HepG2 (cell line): ENCODE results near the gene GDI1. TPM values are rescaled to one million over a fixed set of nuclear protein-coding genes. Genes with fewer than 3 reads are reported as not detected.

Source experiments
- ATAC-seq: fragments of 200-7000 bp; cut with Tn5 transposase; 3 replicates; pipeline ENCODE4 v1.9.1; 2020; ENCODE audit warnings: mild to moderate bottlenecking, moderate library complexity
- BruUV-seq: library from RNA; stranded (reverse); fragments of 400-500 nt; replicated peaks from 2 replicates; lab custom pipeline; 2021; lab: Mats Ljungman, UMichigan
- CTCF ChIA-PET: fragments of 300-600 bp; formaldehyde crosslinking; extraction: SDS; loops from one replicate; lab custom pipeline; 2021; ENCODE audit warnings: low total read pairs, inconsistent platforms, low intra/inter-chr PET ratio; lab: Yijun Ruan, JAX
- POLR2A ChIA-PET: fragments of 350-600 bp; sonication (Branson Sonifier 250); formaldehyde crosslinking; loops from one replicate; lab custom pipeline; 2020; ENCODE audit warnings: antibody characterized with exemption, inconsistent platforms; lab: Yijun Ruan, JAX
- DNase-seq: peaks from one replicate; pipeline ENCODE4 v3.0.0-alpha.2; 2015; ENCODE audit warnings: low spot score
- FAIRE-seq: peaks from 3 replicates; lab custom pipeline; 2011; peaks lifted over from hg19 to GRCh38; lab: Jason Lieb, UNC
- H2AFZ ChIP-seq: one replicate; pipeline ENCODE4 v1.6.1; 2011; ENCODE audit warnings: low read length, inconsistent platforms
- H3K27ac ChIP-seq: fragments of 300-600 bp; 3 replicates; pipeline ENCODE4 v1.8.0; 2011; ENCODE audit warnings: mixed run types, mild to moderate bottlenecking, mixed read lengths, low read length, inconsistent platforms; ENCODE audit not compliant: insufficient read depth; ENCODE audit errors: extremely low read length
- H3K27me3 ChIP-seq, 2 experiments: fragments of 200-600 bp in 1 of 2; 2 replicates in 1 of 2; 3 replicates in 1 of 2; pipeline versions ENCODE4 v1.6.0 to v1.8.0; 2011; ENCODE audit warnings: low read length in 2 of 2, mild to moderate bottlenecking in 2 of 2, moderate library complexity in 2 of 2, inconsistent platforms in 1 of 2; ENCODE audit not compliant: insufficient read depth in 2 of 2, control insufficient read depth in 1 of 2
- H3K36me3 ChIP-seq, 2 experiments: fragments of 200-600 bp in 1 of 2; replicated peaks in 1 of 2; 2 replicates in 1 of 2; 3 replicates in 1 of 2; pipeline versions ENCODE4 v1.5.1 to v1.8.0; 2011; ENCODE audit warnings: low read length in 2 of 2, inconsistent platforms in 1 of 2; ENCODE audit not compliant: insufficient read depth in 2 of 2, control insufficient read depth in 1 of 2
- H3K4me1 ChIP-seq: 2 replicates; pipeline ENCODE4 v1.5.1; 2012; ENCODE audit warnings: low read length, inconsistent platforms; ENCODE audit not compliant: insufficient read depth
- H3K4me2 ChIP-seq: 2 replicates; pipeline ENCODE4 v1.6.0; 2011; ENCODE audit warnings: low read depth, low read length, inconsistent platforms
- H3K4me3 ChIP-seq, 3 experiments: fragments of 200-600 bp in 1 of 3; sonication (generic), shearing (Covaris generic) in 1 of 3; replicated peaks in 1 of 3; 2 replicates each; pipeline ENCODE4 v1.5.1; 2011 to 2016; ENCODE audit warnings: low read length in 3 of 3, inconsistent platforms in 2 of 3, low read depth in 2 of 3, mild to moderate bottlenecking in 2 of 3, control low read depth in 1 of 3, mixed read lengths in 1 of 3; ENCODE audit not compliant: insufficient read depth in 1 of 3
- H3K79me2 ChIP-seq: one replicate; pipeline ENCODE4 v1.6.1; 2011; ENCODE audit warnings: low read length, inconsistent platforms; ENCODE audit not compliant: insufficient read depth
- H3K9ac ChIP-seq: 2 replicates; pipeline ENCODE4 v1.6.0; 2011; ENCODE audit warnings: mild to moderate bottlenecking, low read depth, low read length, inconsistent platforms; ENCODE audit not compliant: insufficient read depth
- H3K9me3 ChIP-seq: 2 replicates; pipeline ENCODE4 v1.5.1; 2012; ENCODE audit warnings: mild to moderate bottlenecking, low read length
- H4K20me1 ChIP-seq: 2 replicates; pipeline ENCODE4 v1.6.0; 2011; ENCODE audit warnings: inconsistent platforms, mild to moderate bottlenecking, low read length, moderate library complexity; ENCODE audit not compliant: insufficient read depth
- ATF7-NPFF ChIP-seq: sonication (generic); formaldehyde crosslinking; IDR thresholded peaks from 2 replicates; pipeline ENCODE4 v1.8.1; 2023; ENCODE audit warnings: mild to moderate bottlenecking, low read depth, missing genetic modification reagents, moderate library complexity
- JUNB ChIP-seq: sonication (generic); formaldehyde crosslinking; IDR thresholded peaks from 2 replicates; pipeline ENCODE4 v1.8.0; 2022; ENCODE audit warnings: missing genetic modification reagents, mild to moderate bottlenecking, borderline replicate concordance
- SP2 ChIP-seq: sonication (generic); formaldehyde crosslinking; IDR thresholded peaks from 2 replicates; pipeline ENCODE4 v1.5.1; 2020; ENCODE audit warnings: mild to moderate bottlenecking, missing genetic modification reagents
- ZNF326 ChIP-seq: sonication (generic); formaldehyde crosslinking; IDR thresholded peaks from 2 replicates; pipeline ENCODE4 v1.4.0; 2020; ENCODE audit warnings: missing genetic modification reagents, borderline replicate concordance
- ZNF354B ChIP-seq: sonication (generic); formaldehyde crosslinking; IDR thresholded peaks from 2 replicates; pipeline ENCODE4 v1.8.0; 2022; ENCODE audit warnings: mild to moderate bottlenecking, missing genetic modification reagents
- ZNF468 ChIP-seq: sonication (generic); formaldehyde crosslinking; IDR thresholded peaks from 2 replicates; pipeline ENCODE4 v1.8.0; 2022; ENCODE audit warnings: mild to moderate bottlenecking, moderate library complexity, missing genetic modification reagents
- WGBS: methylation state at CpG from one replicate; pipeline ENCODE4 v1.1.6; 2017; ENCODE audit warnings: low lambda C conversion rate; 5-methylcytosine and 5-hydroxymethylcytosine counted together
- in situ Hi-C: cut with HindIII; loops from 2 replicates; pipeline ENCODE4 v1.10.0; 2017; ENCODE audit warnings: low pct_unique_long_range_greater_than_20kb; ENCODE audit not compliant: extremely low pct_ligation_motif_present
- intact Hi-C: fragments of 100-400 bp; cut with micrococcal nuclease; formaldehyde crosslinking; loops from one replicate; pipeline ENCODE4 v1.10.0; 2022; ENCODE audit not compliant: unreplicated experiment
- polyA plus RNA-seq, 8 experiments: library from polyadenylated mRNA; depleted of rRNA in 3 of 8; stranded (reverse) in 7 of 8; unstranded in 1 of 8; fragments of >200 nt; fragmentation: Illumina TruSeq in 4 of 8; extraction: Trizol in 4 of 8; gene quantifications; 2 replicates each; pipeline versions ENCODE4 v1.2.1 to v1.2.3, GENCODE V29; 2011 to 2016; ENCODE audit warnings: low read depth in 4 of 8, missing spikeins in 1 of 8, mixed read lengths in 1 of 8; ENCODE audit not compliant: insufficient read depth in 1 of 8
- total RNA-seq, 5 experiments: library from RNA; depleted of rRNA; stranded (reverse); fragments of >200 nt; fragmentation: Illumina TruSeq; extraction: Trizol; gene quantifications; 2 replicates each; pipeline ENCODE4 v1.2.3, GENCODE V29; 2016; ENCODE audit warnings: low read depth in 1 of 5
- TF ChIP-seq, protein P1 (sequence below): sonication (generic); formaldehyde crosslinking; IDR thresholded peaks from 2 replicates; pipeline ENCODE4 v1.8.0; 2022; ENCODE audit warnings: missing genetic modification reagents, mild to moderate bottlenecking, borderline replicate concordance
- TF ChIP-seq, protein P2 (sequence below): sonication (generic); formaldehyde crosslinking; IDR thresholded peaks from 2 replicates; pipeline ENCODE4 v1.5.0; 2020; ENCODE audit warnings: missing genetic modification reagents

Gene GDI1
- total and polyA plus RNA-seq, 2 of the 13 experiments (the other 11 are each of a cell fraction or from before 2014, with no cell fraction given) = 17.4 to 105 TPM

DNA sequence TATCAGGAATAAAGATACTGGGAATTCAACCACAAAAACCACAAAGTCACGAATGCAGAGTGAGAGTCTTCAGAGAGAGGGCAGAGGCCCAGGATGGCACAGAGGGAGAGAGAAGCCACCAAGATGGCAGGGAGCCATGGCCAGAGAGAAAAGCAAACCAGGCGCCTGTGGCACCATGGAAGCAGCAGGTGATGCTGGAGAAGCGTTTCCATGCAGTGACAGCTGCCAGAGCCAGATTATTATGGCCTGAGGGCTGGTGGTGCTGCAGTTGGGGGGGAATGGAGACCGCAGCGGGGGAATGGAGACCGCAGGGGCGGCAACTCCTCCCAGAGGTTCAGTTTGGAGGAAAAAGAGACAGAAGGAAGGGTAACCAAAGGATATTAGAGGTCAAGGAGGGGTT is 19.8 kb upstream of the GDI1 start:
- no peak overlapping the region for H3K9ac ChIP-seq
- ChIA-PET POLR2A (no interaction called here), CTCF (no interaction called here)
- no peaks in the 10 kb centered on the region for H3K79me2 ChIP-seq
- BruUV-seq = no TSS peak
- intact Hi-C loops = no loop called here
- H3K4me2 ChIP-seq = no peak overlapping the region
- FAIRE-seq (no peak), DNase-seq (no peak), ATAC-seq (no peak)
- H3K4me1 ChIP-seq = peaks cover 9% of the 10 kb centered on the region
- H3K27me3 ChIP-seq = no peaks in the 10 kb centered on the region
- 97% methylated on average over 7 of the region's 7 CpGs for WGBS
- TF ChIP-seq, protein P1, sequence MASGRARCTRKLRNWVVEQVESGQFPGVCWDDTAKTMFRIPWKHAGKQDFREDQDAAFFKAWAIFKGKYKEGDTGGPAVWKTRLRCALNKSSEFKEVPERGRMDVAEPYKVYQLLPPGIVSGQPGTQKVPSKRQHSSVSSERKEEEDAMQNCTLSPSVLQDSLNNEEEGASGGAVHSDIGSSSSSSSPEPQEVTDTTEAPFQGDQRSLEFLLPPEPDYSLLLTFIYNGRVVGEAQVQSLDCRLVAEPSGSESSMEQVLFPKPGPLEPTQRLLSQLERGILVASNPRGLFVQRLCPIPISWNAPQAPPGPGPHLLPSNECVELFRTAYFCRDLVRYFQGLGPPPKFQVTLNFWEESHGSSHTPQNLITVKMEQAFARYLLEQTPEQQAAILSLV (CRISPR knock-in tag) = no peak
- TF ChIP-seq ZNF326 (CRISPR knock-in tag) = no peak
- TF ChIP-seq JUNB = no peak
- TF ChIP-seq, protein P2, sequence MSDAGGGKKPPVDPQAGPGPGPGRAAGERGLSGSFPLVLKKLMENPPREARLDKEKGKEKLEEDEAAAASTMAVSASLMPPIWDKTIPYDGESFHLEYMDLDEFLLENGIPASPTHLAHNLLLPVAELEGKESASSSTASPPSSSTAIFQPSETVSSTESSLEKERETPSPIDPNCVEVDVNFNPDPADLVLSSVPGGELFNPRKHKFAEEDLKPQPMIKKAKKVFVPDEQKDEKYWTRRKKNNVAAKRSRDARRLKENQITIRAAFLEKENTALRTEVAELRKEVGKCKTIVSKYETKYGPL = no peak
- TF ChIP-seq ZNF354B (CRISPR knock-in tag) = no peak
- no peak for TF ChIP-seq SP2 (CRISPR knock-in tag)
- TF ChIP-seq ATF7-NPFF (CRISPR knock-in tag) = no peak
- TF ChIP-seq ZNF468 (CRISPR knock-in tag) = no peak
- in situ Hi-C loops = loop anchor here (25.0 kb wide), 1 partner anchor 120 kb away; the partner anchor contains the start of genes G6PD and IKBKG
- no peaks in the 10 kb centered on the region for H3K9me3 ChIP-seq
- no peak overlapping the region for H3K27ac ChIP-seq
- no peak overlapping the region for H3K4me3 ChIP-seq
- H3K36me3 ChIP-seq = 0 out of 5 replicates have a peak, but pooled peaks cover 0 to 4% of the 10 kb centered on the region in 2 experiments
- no peak overlapping the region for H2AFZ ChIP-seq
- no peaks in the 10 kb centered on the region for H4K20me1 ChIP-seq
